Measurements from ENCODE around the gene RBBP8NL. TPM values are rescaled to one million over a fixed set of nuclear protein-coding genes. Genes with fewer than 3 reads are reported as not detected.
A peak's percentile ranks its signal among the peaks of the same experiment; 100 is the strongest.
"Not testable (repeated sequence)": the region's sequence is repeated elsewhere in the genome, so short reads cannot be mapped to it uniquely, and the experiment has no call there.

RBBP8NL gene
- total RNA-seq, 1 experiment from 2014 or later: 0.03 TPM

GRCh38 chr20:62376112-62377063, 51.0 kb downstream of the RBBP8NL start:
- DNase-seq (ENCODE audit: low read depth, low spot score): no peak
- in situ Hi-C loops (cut with HindIII; ENCODE audit: low pct_unique_long_range_greater_than_20kb, low sequenced_read_pairs): no loop called here

DNA sequence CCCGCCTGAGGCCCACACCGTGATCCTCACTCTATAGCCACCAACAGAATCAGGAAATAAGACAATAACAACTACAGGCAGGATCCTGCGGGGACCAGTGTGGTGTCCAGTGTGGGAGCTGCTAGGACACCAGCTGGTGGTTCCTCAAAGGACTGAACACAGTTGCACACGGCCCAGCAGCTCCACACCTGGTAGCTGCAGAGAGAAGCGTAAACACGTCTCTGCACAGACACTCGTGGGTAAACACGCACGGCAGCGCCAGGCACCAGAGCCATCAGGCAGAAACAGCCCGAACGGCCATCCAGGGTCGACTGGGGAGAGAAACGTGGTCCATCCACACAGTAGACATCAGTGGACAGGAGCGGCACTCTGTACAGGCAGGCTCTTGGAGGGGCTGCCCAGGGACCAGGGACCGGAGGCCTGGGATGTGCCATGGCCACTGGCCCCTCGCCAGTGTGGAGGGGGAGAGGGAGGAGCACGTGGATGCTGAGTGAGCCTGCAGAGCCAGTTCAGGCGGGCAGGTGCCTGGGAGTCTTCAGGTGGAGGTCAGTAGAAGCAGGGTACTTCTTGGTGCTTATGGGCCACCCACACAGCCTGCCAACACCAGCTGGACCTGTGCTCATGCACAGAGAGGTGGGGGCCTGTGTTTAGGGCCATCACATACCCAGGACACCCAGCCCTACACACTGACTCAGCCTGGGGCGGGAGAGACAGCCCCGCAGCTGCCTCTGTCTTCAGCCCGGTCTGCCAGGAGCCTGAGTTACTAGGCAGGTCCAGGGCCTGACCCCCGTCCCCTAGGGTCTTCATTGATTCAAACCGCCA, 52.8 kb downstream of the RBBP8NL start:
- no peak for DNase-seq (ENCODE audit: low read depth, low spot score)
- in situ Hi-C loops (cut with HindIII; ENCODE audit: low pct_unique_long_range_greater_than_20kb, low sequenced_read_pairs): no loop called here

- in situ Hi-C loops (cut with HindIII; ENCODE audit: low pct_unique_long_range_greater_than_20kb, low sequenced_read_pairs): not testable (repeated sequence)
These were observed 53.6 kb downstream of the RBBP8NL start for GRCh38 chr20:62373631-62374179.

DNA sequence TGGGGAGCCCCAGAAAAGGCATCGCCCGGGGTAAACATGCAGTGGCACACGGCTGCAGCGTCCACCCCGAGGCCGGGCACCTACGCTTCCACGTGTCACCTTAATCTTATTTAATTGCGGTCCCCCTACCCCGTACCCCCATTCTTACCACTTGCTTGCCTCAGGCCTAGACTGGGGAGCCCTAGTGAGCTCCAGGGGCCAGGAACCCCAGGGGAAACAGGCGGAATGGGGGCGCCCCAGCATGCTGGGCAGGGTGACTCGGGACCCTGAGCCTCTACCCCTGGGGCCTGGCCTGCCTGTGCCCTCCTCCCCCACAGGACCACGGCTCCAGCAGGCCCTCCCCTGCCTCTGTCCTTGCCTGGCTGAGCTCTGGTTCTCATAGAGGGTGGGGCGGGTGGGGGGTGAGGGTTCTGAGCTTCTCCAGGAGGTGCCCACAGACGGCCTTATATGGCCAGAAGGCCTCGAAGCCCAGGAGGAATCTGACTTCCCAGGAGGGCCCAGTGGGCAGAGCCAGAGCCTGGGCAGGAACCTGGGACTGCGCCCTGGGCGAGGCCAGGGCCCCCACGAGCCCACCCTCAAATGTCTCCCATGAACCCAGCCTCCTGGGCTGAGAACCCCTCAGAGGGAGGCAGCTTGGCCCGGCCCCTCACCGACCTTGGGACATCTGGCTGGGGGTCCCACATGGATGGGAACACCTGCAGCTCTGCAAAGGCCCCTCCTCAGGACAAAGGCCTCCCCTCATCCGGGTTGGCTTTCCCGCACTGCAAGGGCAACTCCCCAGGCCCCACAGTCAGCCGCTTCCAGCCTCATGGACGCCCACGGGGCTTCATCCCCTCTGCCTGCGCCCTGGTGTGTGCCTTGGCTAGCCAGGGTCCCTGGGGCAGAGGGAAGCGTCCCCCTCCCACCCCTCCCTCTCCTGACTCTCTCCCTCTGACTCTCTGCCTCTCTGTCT, 55.0 kb downstream of the RBBP8NL start:
- no peak for DNase-seq (ENCODE audit: low read depth, low spot score)
- in situ Hi-C loops (cut with HindIII; ENCODE audit: low pct_unique_long_range_greater_than_20kb, low sequenced_read_pairs): no loop called here

More at GRCh38 chr20:62373631-62374179, 53.6 kb downstream of the RBBP8NL start:
- not testable (repeated sequence) for DNase-seq (ENCODE audit: low read depth, low spot score)

DNA sequence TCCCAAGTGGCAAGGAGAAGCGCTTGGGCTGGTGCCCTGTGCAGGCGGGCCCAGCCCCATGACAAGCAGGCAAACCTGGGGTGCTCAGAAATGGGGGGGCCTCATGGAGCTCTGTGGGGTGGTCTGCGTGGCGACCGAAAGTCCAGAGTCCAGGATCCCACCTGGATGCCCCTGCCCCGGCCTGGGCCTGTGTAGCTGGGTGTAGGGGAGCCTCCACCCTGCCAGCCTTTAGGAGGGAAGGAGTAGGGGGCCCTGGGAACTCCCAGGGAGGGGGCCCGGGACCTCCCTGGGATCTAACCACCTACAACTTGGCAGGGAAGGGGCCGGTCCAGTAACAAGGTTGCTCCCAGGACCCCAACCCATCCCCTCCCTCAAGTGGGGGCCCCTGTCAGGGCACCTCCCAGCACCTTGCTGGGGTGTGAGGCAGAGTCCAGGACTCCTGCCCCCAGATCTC, 55.7 kb downstream of the RBBP8NL start:
- no peak for DNase-seq (ENCODE audit: low read depth, low spot score)
- in situ Hi-C loops (cut with HindIII; ENCODE audit: low pct_unique_long_range_greater_than_20kb, low sequenced_read_pairs): no loop called here

GRCh38 chr20:62370807-62371587, 56.3 kb downstream of the RBBP8NL start:
- no peak for DNase-seq (ENCODE audit: low read depth, low spot score)
- in situ Hi-C loops (cut with HindIII; ENCODE audit: low pct_unique_long_range_greater_than_20kb, low sequenced_read_pairs): no loop called here

DNA sequence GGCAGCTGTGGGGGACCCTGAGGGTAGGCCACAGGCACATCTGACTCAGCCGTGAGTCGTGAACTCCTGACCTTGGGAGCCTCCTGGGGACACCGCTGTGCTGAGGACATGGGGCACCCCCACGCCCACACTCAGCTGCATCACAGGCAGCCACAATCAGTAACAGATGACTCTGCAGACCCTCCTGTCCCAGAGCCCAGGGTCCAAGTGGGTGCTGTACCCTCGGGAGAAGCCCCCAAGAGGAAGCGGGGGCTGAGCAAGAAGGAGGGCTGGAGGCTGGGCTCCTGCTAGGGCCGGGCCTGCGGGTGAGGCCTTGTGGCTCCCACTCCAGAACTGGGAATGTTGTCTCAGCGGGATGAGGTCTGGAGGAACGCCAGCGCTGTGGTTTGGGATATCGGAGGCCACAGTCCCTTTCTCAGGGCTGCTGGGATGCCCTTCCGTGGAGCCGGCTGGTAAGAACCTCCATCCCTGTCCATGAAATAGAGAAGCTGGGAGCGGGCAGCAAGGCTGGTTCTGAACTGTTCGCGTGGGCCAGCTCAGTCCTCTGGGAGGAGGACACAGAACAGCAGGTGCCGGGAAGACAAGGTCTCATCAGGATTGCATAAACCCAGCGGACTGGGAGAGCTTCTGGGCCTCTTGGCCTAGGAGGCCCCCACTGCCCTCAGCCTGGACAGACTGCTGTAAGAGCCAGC, 57.1 kb downstream of the RBBP8NL start:
- no peak for DNase-seq (ENCODE audit: low read depth, low spot score)
- in situ Hi-C loops (cut with HindIII; ENCODE audit: low pct_unique_long_range_greater_than_20kb, low sequenced_read_pairs): no loop called here

DNA sequence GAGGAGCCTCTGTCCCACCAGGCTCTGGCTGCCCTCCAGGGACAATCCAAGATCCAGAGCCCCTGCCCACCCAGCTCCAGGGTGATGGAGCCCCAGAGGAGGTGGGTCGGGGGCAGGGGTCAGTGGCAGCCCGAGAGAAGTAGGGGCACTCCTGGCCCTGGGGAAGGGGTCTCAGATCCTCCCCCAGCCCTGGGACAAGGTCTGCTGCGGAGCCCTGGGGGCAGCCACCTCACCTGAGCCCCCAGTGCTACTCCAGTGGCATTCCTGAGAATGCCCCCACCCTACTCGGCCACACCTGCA, 57.6 kb downstream of the RBBP8NL start:
- no peak for DNase-seq (ENCODE audit: low read depth, low spot score)
- in situ Hi-C loops (cut with HindIII; ENCODE audit: low pct_unique_long_range_greater_than_20kb, low sequenced_read_pairs): no loop called here

GRCh38 chr20:62368976-62369814, 58.1 kb downstream of the RBBP8NL start:
- peak; percentile 42 for DNase-seq (ENCODE audit: low read depth, low spot score)
- in situ Hi-C loops (cut with HindIII; ENCODE audit: low pct_unique_long_range_greater_than_20kb, low sequenced_read_pairs): no loop called here

DNA sequence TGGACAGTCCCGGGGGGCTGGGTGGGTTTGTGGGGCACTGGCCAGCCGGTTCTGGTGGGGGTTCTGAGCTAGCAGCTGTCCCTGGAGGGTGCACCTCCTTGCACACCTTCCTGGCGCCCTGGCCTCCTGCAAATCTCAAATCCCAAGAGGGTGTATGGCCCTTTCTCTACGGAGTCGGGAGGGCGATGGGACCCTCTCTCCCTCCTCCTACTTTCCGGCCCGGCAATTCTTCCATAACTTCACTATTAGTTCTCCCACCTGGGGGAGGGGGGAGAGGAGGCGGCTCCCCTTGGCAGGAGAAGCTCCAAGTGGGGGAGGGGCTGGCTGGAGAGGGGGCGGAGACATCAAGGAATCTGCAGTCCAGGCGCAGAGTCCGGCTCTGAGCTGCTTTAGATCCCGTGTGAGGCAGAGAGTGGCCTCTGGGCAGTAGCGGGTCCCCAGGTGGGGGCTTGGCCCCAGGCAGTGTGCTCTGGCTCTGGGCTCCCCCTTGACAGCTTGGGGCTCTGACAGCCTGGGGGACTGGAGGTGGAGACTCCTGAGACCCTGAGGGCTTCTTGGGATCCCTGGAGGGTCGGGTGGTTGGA, 58.9 kb downstream of the RBBP8NL start:
- in situ Hi-C loops (cut with HindIII; ENCODE audit: low pct_unique_long_range_greater_than_20kb, low sequenced_read_pairs): no loop called here
- DNase-seq (ENCODE audit: low read depth, low spot score): no peak

DNA sequence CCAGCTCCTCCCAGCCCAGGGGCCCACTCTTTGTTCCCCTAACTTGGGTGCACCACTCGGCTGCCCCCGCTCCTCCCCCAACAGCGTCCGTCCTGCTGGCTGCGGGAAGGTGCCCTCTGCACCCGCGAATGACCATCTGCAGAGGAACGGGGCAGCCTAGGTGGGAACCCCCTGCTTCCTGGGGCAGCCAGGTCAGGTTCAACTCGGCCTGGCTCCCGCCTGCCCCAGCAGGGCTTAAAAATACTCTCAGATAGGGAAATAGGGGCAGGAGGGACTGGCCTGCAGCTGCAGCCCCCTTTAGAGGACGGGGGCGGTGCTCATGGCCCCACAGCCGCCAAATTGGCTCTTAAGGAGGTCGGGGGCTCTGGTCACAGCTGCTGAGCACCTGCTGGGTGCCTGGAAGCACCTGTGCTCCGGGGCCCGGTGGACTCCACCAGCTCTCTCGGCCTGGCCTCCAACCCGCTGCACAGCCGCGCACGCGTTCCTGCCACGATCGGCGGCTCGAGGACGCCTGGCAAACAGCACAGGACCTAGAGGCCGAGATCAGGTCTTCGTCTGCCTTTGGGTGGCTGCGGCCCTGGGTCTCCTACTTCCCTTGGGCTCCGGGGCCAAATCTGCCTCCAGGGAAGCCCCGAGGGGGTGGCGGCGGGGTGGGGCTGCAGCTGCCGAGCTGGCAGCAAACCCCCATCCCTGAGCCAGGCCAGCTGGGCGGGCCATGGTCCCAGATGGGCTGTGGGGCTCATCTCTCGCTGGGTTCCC, 59.5 kb downstream of the RBBP8NL start:
- in situ Hi-C loops (cut with HindIII; ENCODE audit: low pct_unique_long_range_greater_than_20kb, low sequenced_read_pairs): no loop called here

GRCh38 chr20:62367136-62367632, 60.2 kb downstream of the RBBP8NL start, which contains the start of gene LAMA5:
Gene LAMA5, minus strand, starts transcription at chr20:62367312. Its CDS starts 67 bp downstream, at chr20:62367245.
- DNase-seq (ENCODE audit: low read depth, low spot score): peak; percentile 56
- in situ Hi-C loops (cut with HindIII; ENCODE audit: low pct_unique_long_range_greater_than_20kb, low sequenced_read_pairs): no loop called here

More for the DNA sequence above, 59.5 kb downstream of the RBBP8NL start:
- no peak for DNase-seq (ENCODE audit: low read depth, low spot score)

DNA sequence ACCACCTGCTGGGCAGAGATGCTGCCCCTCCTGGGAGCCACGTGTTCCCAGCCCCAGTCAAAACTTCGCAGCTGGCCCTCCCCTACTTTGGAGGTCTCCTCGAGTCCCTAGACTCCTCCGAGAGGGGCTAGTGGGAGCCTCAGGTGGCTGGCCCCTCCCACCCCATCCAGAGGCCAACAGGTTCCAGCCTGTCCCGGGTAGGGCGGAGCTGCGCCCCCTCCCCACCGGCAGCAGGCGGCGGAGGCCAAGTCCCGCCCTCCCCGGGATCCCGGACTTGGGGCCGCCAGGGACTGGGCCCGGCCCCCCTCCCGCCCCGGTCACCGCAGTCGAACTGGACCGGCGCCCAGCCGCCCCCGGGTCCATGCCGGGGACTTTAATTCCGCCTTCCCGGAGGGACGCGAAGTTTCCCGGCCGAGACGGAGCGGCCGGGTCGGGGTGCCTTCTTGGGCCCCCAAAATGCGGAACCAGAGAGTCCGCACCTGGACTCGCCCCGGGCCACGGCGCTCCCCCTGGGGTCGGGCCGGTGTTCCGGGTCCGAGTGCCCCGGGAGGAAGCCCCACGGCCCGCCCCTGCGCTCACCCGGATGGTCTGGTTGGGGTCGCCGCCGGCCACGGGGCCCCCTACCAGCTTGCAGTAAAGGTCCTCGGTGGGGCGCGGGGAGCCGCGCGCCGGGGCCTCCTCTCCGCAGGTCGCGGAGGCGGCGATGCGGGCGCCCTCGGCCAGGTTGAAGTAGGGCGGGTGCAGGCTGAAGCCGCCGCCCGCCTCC, 60.8 kb downstream of the RBBP8NL start:
- in situ Hi-C loops (cut with HindIII; ENCODE audit: low pct_unique_long_range_greater_than_20kb, low sequenced_read_pairs): no loop called here
- no peak for DNase-seq (ENCODE audit: low read depth, low spot score)

All from SK-MEL-5 (cell line).